ENCODE data around the gene GLUD2.
"Not testable (repeated sequence)": the region's sequence is repeated elsewhere in the genome, so short reads cannot be mapped to it uniquely, and the experiment has no call there.

GRCh38 chrX:121084247-121084646 is 36.8 kb downstream of the GLUD2 start:
- TF ChIP-seq EZH2 (IDR thresholded peaks at IDR 0.05; ENCODE audit: low read length, missing control alignments); CTCF (conservative IDR thresholded peaks at IDR 0.05 in 1 of 2, IDR thresholded peaks at IDR 0.05 in 1 of 2; ENCODE audit: low read depth in 1 of 2, low read length in 2 of 2): not testable (repeated sequence)

Measured in fibroblast of lung (primary cell).